OCI-LY7 (cell line): ENCODE results near the gene CDK19. TPM values are rescaled to one million over a fixed set of nuclear protein-coding genes. Genes with fewer than 3 reads are reported as not detected.
"Not testable (repeated sequence)": the region's sequence is repeated elsewhere in the genome, so short reads cannot be mapped to it uniquely, and the experiment has no call there.

Experiments used
- BruUV-seq: library from RNA; stranded (reverse); fragments of 400-500 nt; replicated peaks from 2 replicates; lab custom pipeline; 2021; lab: Mats Ljungman, UMichigan
- CTCF ChIA-PET: fragments of 300-600 bp; sonication (Branson Sonifier 250); formaldehyde crosslinking; loops from one replicate; lab custom pipeline; 2022; ENCODE audit warnings: antibody characterized with exemption; ENCODE audit not compliant: unreplicated experiment; lab: Charles Lee
- POLR2A ChIA-PET: fragments of 300-600 bp; sonication (Branson Sonifier 250); formaldehyde crosslinking; loops from one replicate; lab custom pipeline; 2022; ENCODE audit warnings: antibody characterized with exemption; lab: Charles Lee
- DNase-seq: peaks from one replicate; pipeline ENCODE4 v3.0.0-alpha.2; 2015; ENCODE audit warnings: low spot score
- H2AFZ ChIP-seq: fragments of 200-600 bp; sonication (generic), shearing (Covaris generic); 2 replicates; pipeline ENCODE4 v1.6.1; 2014; ENCODE audit warnings: mild to moderate bottlenecking, antibody characterized with exemption, low read length, moderate library complexity
- H3K27ac ChIP-seq: fragments of 200-600 bp; sonication (generic); 2 replicates; pipeline ENCODE4 v1.5.1; 2014; ENCODE audit warnings: mixed run types, low read depth, mild to moderate bottlenecking, moderate library complexity, low read length, inconsistent platforms; ENCODE audit not compliant: poor library complexity, severe bottlenecking
- H3K36me3 ChIP-seq: fragments of 200-600 bp; sonication (generic); 2 replicates; pipeline ENCODE4 v1.6.1; 2014; ENCODE audit warnings: mild to moderate bottlenecking, antibody characterized with exemption, low read length, moderate library complexity, mixed read lengths; ENCODE audit not compliant: insufficient read depth
- H3K4me1 ChIP-seq: fragments of 200-600 bp; sonication (generic); 2 replicates; pipeline ENCODE4 v1.5.1; 2014; ENCODE audit warnings: mild to moderate bottlenecking, low read length; ENCODE audit not compliant: insufficient read depth, poor library complexity, severe bottlenecking
- H3K4me2 ChIP-seq: fragments of 200-600 bp; sonication (generic); 2 replicates; pipeline ENCODE4 v1.6.1; 2014; ENCODE audit warnings: mild to moderate bottlenecking, low read length
- H3K4me3 ChIP-seq: fragments of 200-600 bp; sonication (generic); 2 replicates; pipeline ENCODE4 v1.5.1; 2014; ENCODE audit warnings: mild to moderate bottlenecking, low read depth, low read length; ENCODE audit not compliant: poor library complexity, severe bottlenecking
- H3K79me2 ChIP-seq: fragments of 200-600 bp; sonication (generic); 2 replicates; pipeline ENCODE4 v1.6.1; 2016; ENCODE audit warnings: low read depth, mild to moderate bottlenecking, low read length, moderate library complexity, mixed read lengths; ENCODE audit not compliant: insufficient read depth
- H3K9me2 ChIP-seq: fragments of 200-600 bp; sonication (generic); 2 replicates; pipeline ENCODE4 v1.6.1; 2016; ENCODE audit warnings: mild to moderate bottlenecking, low read length, mixed read lengths; ENCODE audit not compliant: insufficient read depth
- H3K9me3 ChIP-seq: fragments of 200-600 bp; sonication (generic); 2 replicates; pipeline ENCODE4 v1.6.1; 2014; ENCODE audit warnings: mild to moderate bottlenecking, mixed run types, low read length, mixed read lengths
- H4K20me1 ChIP-seq: fragments of 200-600 bp; sonication (generic); 2 replicates; pipeline ENCODE4 v1.6.1; 2014; ENCODE audit warnings: mild to moderate bottlenecking, antibody characterized with exemption, low read length, moderate library complexity, mixed read lengths; ENCODE audit not compliant: insufficient read depth
- CTCF ChIP-seq: fragments of 200-600 bp; sonication (generic); conservative IDR thresholded peaks from 2 replicates; pipeline ENCODE4 v1.5.1; 2014; ENCODE audit warnings: mild to moderate bottlenecking, antibody characterized with exemption, low read length, moderate library complexity, mixed read lengths
- EZH2phosphoT487 ChIP-seq: fragments of 200-600 bp; sonication (generic); IDR thresholded peaks from 2 replicates; pipeline ENCODE4 v1.6.1; 2018; ENCODE audit warnings: low read depth, borderline replicate concordance, mild to moderate bottlenecking, mixed run types, antibody characterized with exemption, low read length, moderate library complexity, mixed read lengths
- intact Hi-C: fragments of 100-400 bp; cut with micrococcal nuclease; formaldehyde crosslinking; loops from one replicate; pipeline ENCODE4 v1.10.0; 2022; ENCODE audit not compliant: unreplicated experiment
- total RNA-seq, 2 experiments: library from RNA; depleted of rRNA in 1 of 2; stranded (reverse); fragments of >200 nt in 1 of 2; shearing (Covaris generic) in 1 of 2; gene quantifications; 2 replicates each; pipeline ENCODE4 v1.2.3, GENCODE V29; 2014 to 2022

CDK19 gene
- total RNA-seq, 2 experiments from 2014 or later: 15.4 to 35.6 TPM

GRCh38 chr6:110852773-110853172 is 37.5 kb upstream of the CDK19 start:
- Histone ChIP-seq H4K20me1 (no peaks in the 10 kb centered on the region), H2AFZ (no peak overlapping the region), H3K79me2 (no peaks in the 10 kb centered on the region), H3K9me2 (no peaks in the 10 kb centered on the region), H3K4me1 (no peaks in the 10 kb centered on the region), H3K4me2 (no peak overlapping the region), H3K27ac (no peak overlapping the region), H3K4me3 (no peak overlapping the region), H3K9me3 (no peaks in the 10 kb centered on the region), H3K36me3 (no peaks in the 10 kb centered on the region)
- TF ChIP-seq CTCF (no peak), EZH2phosphoT487 (no peak)
- CTCF ChIA-PET: no interaction called here
- POLR2A ChIA-PET: no interaction called here
- BruUV-seq: no TSS peak
- intact Hi-C loops: no loop called here
- DNase-seq: no peak

GRCh38 chr6:110849781-110850180 is 34.5 kb upstream of the CDK19 start:
- DNase-seq: no peak
- Histone ChIP-seq H2AFZ (no peak overlapping the region), H3K27ac (no peak overlapping the region), H3K4me1 (no peaks in the 10 kb centered on the region), H3K9me3 (no peaks in the 10 kb centered on the region), H3K79me2 (no peaks in the 10 kb centered on the region), H4K20me1 (no peaks in the 10 kb centered on the region), H3K4me3 (no peak overlapping the region), H3K9me2 (no peaks in the 10 kb centered on the region), H3K36me3 (no peaks in the 10 kb centered on the region), H3K4me2 (no peak overlapping the region)
- ChIA-PET POLR2A (interaction anchor here (0.7 to 0.8 kb wide), 2 partner anchors 15 to 19 kb away, joined by 3 to 4 read pairs; no protein-coding TSS in a partner anchor), CTCF (no interaction called here)
- intact Hi-C loops: no loop called here
- no TSS peak for BruUV-seq
- TF ChIP-seq EZH2phosphoT487: no peak
- no peak for TF ChIP-seq CTCF

- Histone ChIP-seq H3K9me2 (no peaks in the 10 kb centered on the region), H3K9me3 (no peaks in the 10 kb centered on the region), H3K79me2 (no peaks in the 10 kb centered on the region), H3K4me2 (no peak overlapping the region), H4K20me1 (no peaks in the 10 kb centered on the region), H2AFZ (no peak overlapping the region), H3K4me3 (no peak overlapping the region), H3K36me3 (no peaks in the 10 kb centered on the region), H3K27ac (no peak overlapping the region), H3K4me1 (no peaks in the 10 kb centered on the region)
- TF ChIP-seq EZH2phosphoT487 (no peak), CTCF (no peak)
- no TSS peak for BruUV-seq
- intact Hi-C loops: no loop called here
- no peak for DNase-seq
- ChIA-PET CTCF (no interaction called here), POLR2A (no interaction called here)
These were observed 26.0 kb upstream of the CDK19 start for GRCh38 chr6:110841266-110841665.

- H3K27ac ChIP-seq, H3K79me2 ChIP-seq, DNase-seq, H3K9me2 ChIP-seq, intact Hi-C loops, H3K36me3 ChIP-seq, H3K4me3 ChIP-seq, H4K20me1 ChIP-seq, H3K4me2 ChIP-seq, BruUV-seq, H3K4me1 ChIP-seq, CTCF ChIA-PET, H2AFZ ChIP-seq, H3K9me3 ChIP-seq: not testable (repeated sequence)
- POLR2A ChIA-PET: interaction anchor here (0.6 to 0.7 kb wide), 2 partner anchors 12 to 18 kb away, joined by 3 to 4 read pairs; no protein-coding TSS in a partner anchor
These were observed 20.5 kb upstream of the CDK19 start for GRCh38 chr6:110835751-110836150.
